ENCODE data around the gene FAM53B. TPM values are rescaled to one million over a fixed set of nuclear protein-coding genes. Genes with fewer than 3 reads are reported as not detected.

Gene FAM53B
- total and polyA plus RNA-seq, 12 donors: 11.6 to 42.9 (median 29.1) TPM

DNA sequence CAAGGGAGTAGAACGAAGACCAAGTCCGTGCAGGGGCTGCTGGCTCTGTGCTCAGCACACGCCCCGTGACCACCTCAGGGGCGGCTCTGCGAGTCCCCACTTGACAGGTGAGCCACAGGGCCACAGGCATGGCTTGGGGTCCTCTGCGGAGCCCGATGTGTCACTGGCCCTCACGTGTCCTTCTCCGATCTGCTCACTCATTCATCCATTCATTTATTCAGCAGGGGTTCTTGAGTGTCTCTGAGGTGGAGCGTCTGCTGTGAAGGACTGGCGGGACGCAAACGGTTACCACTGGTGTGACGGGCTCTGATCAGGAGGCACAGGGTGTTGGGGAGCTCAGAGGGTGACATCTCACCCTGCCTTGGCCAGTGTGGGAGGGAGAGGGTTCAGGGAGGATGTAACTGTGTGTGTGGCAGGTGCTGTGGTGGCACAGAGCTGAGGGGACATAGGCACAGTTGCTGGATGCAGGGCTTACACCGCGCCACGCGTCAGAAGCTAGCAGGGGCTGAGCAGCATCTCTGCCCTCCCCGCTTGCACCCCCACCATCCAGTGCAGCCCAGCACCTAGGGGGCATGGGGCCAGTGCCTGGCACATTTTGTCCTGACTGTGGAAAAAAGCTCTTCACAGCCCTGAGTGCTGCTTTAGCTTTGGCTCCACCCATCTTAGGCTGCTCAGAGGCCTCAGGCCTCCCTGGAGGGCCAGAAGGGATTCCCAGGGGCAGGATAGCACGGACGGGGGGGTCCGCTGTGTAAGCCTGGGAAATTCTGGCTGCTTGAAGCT lies 165.8 kb downstream of the FAM53B start:
- DNase-seq (no peak), ATAC-seq (peak in 1 of 8 donors; percentile 33)
- Histone ChIP-seq H3K27ac (no peak overlapping the region), H3K4me1 (peaks cover 0 to 9% (median 0%) of the 10 kb centered on the region in 9 donors), H3K27me3 (no peaks in the 10 kb centered on the region), H3K4me3 (no peak overlapping the region), H3K9me3 (peaks cover 0 to 15% (median 5%) of the 10 kb centered on the region in 11 donors), H3K36me3 (no peaks in the 10 kb centered on the region)
- 90 to 95% methylated on average over 23 of the region's 23 CpGs for WGBS, 2 donors
- intact Hi-C loops (cut with DNase I): no loop called here
- no peak for TF ChIP-seq CTCF (IDR thresholded peaks at IDR 0.05)

DNA sequence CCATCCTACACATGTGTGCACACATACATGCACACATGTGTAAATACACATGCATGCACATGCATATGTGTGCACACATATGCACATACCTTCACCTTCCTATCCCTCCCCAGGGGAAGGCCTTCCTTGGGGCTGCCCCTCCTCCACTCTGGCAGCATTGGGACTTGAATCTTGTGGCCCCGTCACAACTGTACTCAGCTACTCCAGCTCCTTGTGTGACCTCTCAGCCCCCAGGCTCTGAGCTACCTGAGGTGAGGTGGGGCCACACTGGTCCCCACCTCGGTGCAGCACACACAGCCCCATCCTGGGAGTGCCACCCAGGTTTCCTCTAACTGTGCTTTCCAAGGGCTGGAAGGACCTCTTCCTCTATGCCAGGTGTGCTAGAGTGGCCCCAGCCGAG lies 166.5 kb downstream of the FAM53B start:
- ATAC-seq: no peak
- no peaks in the 10 kb centered on the region for H3K36me3 ChIP-seq
- DNase-seq: no peak
- no peak for TF ChIP-seq CTCF (IDR thresholded peaks at IDR 0.05)
- intact Hi-C loops (cut with DNase I): no loop called here
- no peak overlapping the region for H3K27ac ChIP-seq
- peaks cover 0 to 9% (median 0%) of the 10 kb centered on the region in 9 donors for H3K4me1 ChIP-seq
- H3K9me3 ChIP-seq: peaks cover 0 to 15% (median 5%) of the 10 kb centered on the region in 11 donors
- no peak overlapping the region for H3K4me3 ChIP-seq
- H3K27me3 ChIP-seq: no peaks in the 10 kb centered on the region
- WGBS, 2 donors: 89 to 91% methylated on average over 3 of the region's 3 CpGs

- intact Hi-C loops (cut with DNase I): no loop called here
- Histone ChIP-seq H3K4me3 (no peak overlapping the region), H3K9me3 (peaks cover 0 to 15% (median 5%) of the 10 kb centered on the region in 11 donors), H3K27me3 (no peaks in the 10 kb centered on the region), H3K4me1 (peaks cover 0 to 9% (median 0%) of the 10 kb centered on the region in 9 donors), H3K27ac (no peak overlapping the region), H3K36me3 (no peaks in the 10 kb centered on the region)
- no peak for TF ChIP-seq CTCF (IDR thresholded peaks at IDR 0.05)
- ATAC-seq: no peak
- no peak for DNase-seq
- 84 to 92% methylated on average over 20 of the region's 20 CpGs for WGBS, 2 donors
Measured at GRCh38 chr10:124576526-124577420, 167.4 kb downstream of the FAM53B start.
